ENCODE measurements around the gene RXRA.

Gene RXRA

GRCh38 chr9:134429007-134429406 is 102.8 kb downstream of the RXRA start:
- Histone ChIP-seq H3K27me3 (0 out of 22 replicates have a peak, but pooled peaks cover 0 to 4% (median 0%) of the 10 kb centered on the region in 11 experiments), H3K9me3 (replicated peaks in 1 of 11) (no peaks in the 10 kb centered on the region), H3K4me2 (peak overlapping the region in 6 of 11 experiments; percentile 2 to 83 (median 62); a peak in 8 of 22 replicates), H3K27ac (no peak overlapping the region), H3K4me3 (no peak overlapping the region), H3K4me1 (peaks cover 38 to 76% (median 52%) of the 10 kb centered on the region in 10 experiments), H4K20me1 (peaks cover 36 to 98% (median 76%) of the 10 kb centered on the region in 11 experiments; a peak in 21 of 22 replicates), H3K9ac (no peak overlapping the region), H3K36me3 (peaks cover 41 to 80% (median 60%) of the 10 kb centered on the region in 11 experiments)
- no peak for TF ChIP-seq Cebpa-rat (IDR thresholded peaks at IDR 0.05)

DNA sequence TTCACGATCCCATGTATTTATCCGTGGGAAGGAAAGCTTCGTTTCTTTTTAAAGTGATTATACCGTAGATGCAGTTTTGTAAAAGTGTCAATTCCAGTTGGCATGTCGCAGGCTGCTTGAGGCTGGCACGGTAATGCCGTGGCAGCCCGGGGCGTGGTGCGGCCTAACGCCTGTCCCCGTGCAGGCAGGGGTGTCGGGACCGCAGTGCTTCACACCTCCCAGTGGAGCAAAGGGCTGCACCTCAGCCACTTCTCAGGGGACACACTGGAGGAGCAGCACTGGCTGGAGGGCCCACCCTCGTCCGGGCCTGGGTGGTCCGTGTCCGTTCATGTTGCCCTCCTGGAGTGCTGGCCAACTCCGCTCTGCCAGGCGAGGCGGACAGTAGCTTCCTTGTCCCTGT is 103.2 kb downstream of the RXRA start:
- H3K9ac ChIP-seq = no peak overlapping the region
- no peaks in the 10 kb centered on the region for H3K9me3 ChIP-seq (replicated peaks in 1 of 11)
- H4K20me1 ChIP-seq = peaks cover 31 to 98% (median 71%) of the 10 kb centered on the region in 11 experiments; a peak in 21 of 22 replicates
- peaks cover 42 to 80% (median 60%) of the 10 kb centered on the region in 11 experiments for H3K36me3 ChIP-seq
- 0 out of 22 replicates have a peak, but pooled peaks cover 0 to 4% (median 0%) of the 10 kb centered on the region in 11 experiments for H3K27me3 ChIP-seq
- H3K27ac ChIP-seq = no peak overlapping the region
- H3K4me1 ChIP-seq = peaks cover 43 to 77% (median 56%) of the 10 kb centered on the region in 10 experiments
- peak overlapping the region in 7 of 11 experiments; percentile 27 to 81 (median 43); a peak in 8 of 22 replicates for H3K4me2 ChIP-seq
- TF ChIP-seq Cebpa-rat (IDR thresholded peaks at IDR 0.05) = no peak
- H3K4me3 ChIP-seq = no peak overlapping the region

GRCh38 chr9:134431095-134431494 is 104.8 kb downstream of the RXRA start:
- Histone ChIP-seq H3K27ac (no peak overlapping the region), H3K9ac (peak overlapping the region in 1 of 11 experiments; percentile 21; a peak in 1 of 22 replicates), H3K4me1 (peaks cover 46 to 81% (median 58%) of the 10 kb centered on the region in 10 experiments), H3K4me2 (peak overlapping the region in 1 of 11 experiments; percentile 13; a peak in 1 of 22 replicates), H3K4me3 (no peak overlapping the region), H3K27me3 (0 out of 22 replicates have a peak, but pooled peaks cover 0 to 4% (median 0%) of the 10 kb centered on the region in 11 experiments), H3K36me3 (peaks cover 45 to 80% (median 63%) of the 10 kb centered on the region in 11 experiments), H4K20me1 (peaks cover 18 to 94% (median 68%) of the 10 kb centered on the region in 11 experiments; a peak in 21 of 22 replicates), H3K9me3 (replicated peaks in 1 of 11) (no peaks in the 10 kb centered on the region)
- no peak for TF ChIP-seq Cebpa-rat (IDR thresholded peaks at IDR 0.05)

DNA sequence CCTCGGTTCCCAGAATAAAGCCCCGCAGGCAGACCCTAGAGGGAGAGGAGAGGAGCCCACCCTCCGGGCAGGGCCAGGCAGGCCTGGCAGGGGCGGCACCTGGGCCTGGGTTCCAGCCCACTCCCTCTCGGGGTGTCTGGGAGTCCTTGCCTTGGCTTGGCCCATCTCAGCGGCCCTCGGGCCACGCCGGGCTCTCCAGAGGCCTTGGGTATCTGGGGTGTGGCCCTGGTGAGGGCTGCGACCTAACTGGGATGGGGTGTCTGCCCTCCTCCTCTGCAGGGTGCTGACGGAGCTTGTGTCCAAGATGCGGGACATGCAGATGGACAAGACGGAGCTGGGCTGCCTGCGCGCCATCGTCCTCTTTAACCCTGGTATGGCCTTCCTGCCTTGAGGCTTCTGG is 105.4 kb downstream of the RXRA start:
- Histone ChIP-seq H3K9me3 (replicated peaks in 1 of 11) (no peaks in the 10 kb centered on the region), H3K4me1 (peaks cover 41 to 81% (median 56%) of the 10 kb centered on the region in 10 experiments), H4K20me1 (peaks cover 13 to 94% (median 68%) of the 10 kb centered on the region in 11 experiments; a peak in 21 of 22 replicates), H3K4me3 (no peak overlapping the region), H3K27ac (0 out of 22 replicates have a peak overlapping the region, but pooled peaks of 1 of the 11 experiments have one; percentile 16), H3K36me3 (peaks cover 50 to 80% (median 66%) of the 10 kb centered on the region in 11 experiments), H3K27me3 (0 out of 22 replicates have a peak, but pooled peaks cover 0 to 3% (median 0%) of the 10 kb centered on the region in 11 experiments), H3K4me2 (peak overlapping the region in 2 of 11 experiments; percentile 15 to 24; a peak in 2 of 22 replicates), H3K9ac (peak overlapping the region in 2 of 11 experiments; percentile 21; a peak in 1 of 22 replicates)
- TF ChIP-seq Cebpa-rat (IDR thresholded peaks at IDR 0.05) = no peak

DNA sequence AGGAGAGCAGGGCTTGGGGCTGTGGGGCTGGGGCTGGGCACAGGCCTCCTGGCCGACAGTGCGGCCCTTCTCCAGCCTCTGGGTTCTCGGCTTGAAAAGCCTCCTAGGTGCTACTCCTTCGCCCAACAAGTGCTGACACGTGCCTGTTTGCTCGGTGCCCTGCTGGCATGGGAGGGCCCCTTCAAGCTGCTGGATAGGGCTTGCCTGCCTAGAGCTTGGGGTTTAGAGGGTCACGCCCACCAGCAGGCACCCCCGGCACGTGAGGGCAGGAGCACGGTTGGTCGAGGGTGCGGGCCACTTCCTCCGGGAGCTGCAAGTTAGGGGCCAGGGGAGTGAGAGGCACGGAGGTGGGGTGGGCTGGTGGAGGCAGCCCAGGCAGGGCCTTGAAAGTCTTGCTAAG is 106.2 kb downstream of the RXRA start:
- Histone ChIP-seq H3K27me3 (no peaks in the 10 kb centered on the region), H3K4me1 (peaks cover 32 to 77% (median 54%) of the 10 kb centered on the region in 10 experiments), H3K4me3 (no peak overlapping the region), H3K4me2 (peak overlapping the region in 3 of 11 experiments; percentile 12 to 90 (median 24); a peak in 2 of 22 replicates), H3K9ac (0 out of 22 replicates have a peak overlapping the region, but pooled peaks of 1 of the 11 experiments have one; percentile 38), H3K36me3 (peaks cover 54 to 88% (median 73%) of the 10 kb centered on the region in 11 experiments), H3K27ac (no peak overlapping the region), H4K20me1 (peaks cover 5 to 94% (median 68%) of the 10 kb centered on the region in 11 experiments; a peak in 20 of 22 replicates), H3K9me3 (replicated peaks in 1 of 11) (no peaks in the 10 kb centered on the region)
- TF ChIP-seq Cebpa-rat (IDR thresholded peaks at IDR 0.05) = no peak

DNA sequence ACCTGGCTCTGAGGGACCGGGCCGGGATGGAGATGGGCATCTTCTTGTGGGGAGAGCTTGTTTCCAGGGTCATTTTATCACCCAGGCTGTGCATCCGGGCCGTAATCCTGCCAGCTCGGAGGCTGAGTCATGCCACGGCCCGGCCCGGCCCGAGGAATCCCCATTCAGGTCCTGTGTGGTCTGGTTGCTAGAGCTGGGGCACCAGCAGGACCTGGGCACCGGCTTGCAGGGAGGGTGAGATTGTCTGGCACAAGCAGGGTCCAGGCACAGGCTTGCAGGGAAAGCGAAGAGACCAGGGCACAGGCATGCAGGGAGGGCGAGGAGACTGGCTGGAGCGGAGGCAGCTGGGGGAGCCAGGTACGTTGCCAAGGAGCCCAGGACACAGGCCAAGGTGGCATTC is 106.8 kb downstream of the RXRA start:
- Histone ChIP-seq H3K9ac (no peak overlapping the region), H4K20me1 (peaks cover 0 to 94% (median 62%) of the 10 kb centered on the region in 11 experiments; a peak in 20 of 22 replicates), H3K36me3 (peaks cover 54 to 91% (median 73%) of the 10 kb centered on the region in 11 experiments), H3K27ac (no peak overlapping the region), H3K4me3 (no peak overlapping the region), H3K27me3 (no peaks in the 10 kb centered on the region), H3K4me2 (peak overlapping the region in 3 of 11 experiments; percentile 61 to 90 (median 81); a peak in 3 of 22 replicates), H3K4me1 (peaks cover 28 to 74% (median 52%) of the 10 kb centered on the region in 10 experiments), H3K9me3 (replicated peaks in 1 of 11) (no peaks in the 10 kb centered on the region)
- no peak for TF ChIP-seq Cebpa-rat (IDR thresholded peaks at IDR 0.05)

DNA sequence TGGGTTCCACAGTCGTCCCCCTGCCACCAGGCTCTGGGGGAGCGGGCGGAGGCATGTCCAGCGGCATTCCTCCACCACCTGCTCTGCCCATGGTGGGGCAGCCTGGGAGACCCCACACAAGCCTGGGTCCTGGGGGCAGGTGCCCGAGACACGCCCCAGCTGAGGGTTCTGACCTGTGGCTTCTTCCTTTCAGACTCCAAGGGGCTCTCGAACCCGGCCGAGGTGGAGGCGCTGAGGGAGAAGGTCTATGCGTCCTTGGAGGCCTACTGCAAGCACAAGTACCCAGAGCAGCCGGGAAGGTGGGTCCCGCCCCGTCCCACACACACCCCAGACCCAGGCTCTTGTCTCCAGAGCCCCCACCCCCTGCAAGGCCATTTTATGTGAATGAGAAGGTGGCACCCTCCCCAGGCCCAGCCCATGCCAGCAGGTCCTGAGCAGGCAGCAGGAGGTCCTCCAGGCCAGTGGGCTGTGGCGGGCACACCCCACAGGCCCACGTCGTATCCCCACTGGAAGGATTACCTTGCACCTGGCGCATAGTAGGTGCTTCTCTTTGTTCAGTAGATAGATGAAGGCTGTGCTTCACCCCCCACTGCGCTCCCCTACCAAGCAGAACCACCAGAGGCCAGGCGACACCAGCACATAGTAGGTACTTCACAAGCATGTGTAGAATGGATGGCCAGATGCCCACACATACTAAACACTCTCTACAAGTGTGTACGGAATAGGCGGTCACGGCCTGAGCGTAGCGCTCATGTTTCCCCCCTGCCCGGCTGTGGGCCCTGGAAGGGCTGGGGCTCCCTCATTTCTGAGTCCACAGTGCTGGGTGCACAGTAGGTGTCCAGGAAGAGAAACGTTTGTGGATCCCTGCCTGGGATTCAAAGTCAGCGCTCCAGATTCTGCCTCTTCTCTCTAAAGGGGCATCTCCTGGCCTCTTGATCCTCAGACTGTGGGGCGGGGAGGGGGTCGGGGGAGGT is 107.9 kb downstream of the RXRA start:
- TF ChIP-seq Cebpa-rat (IDR thresholded peaks at IDR 0.05) = no peak
- Histone ChIP-seq H3K27me3 (no peaks in the 10 kb centered on the region), H3K9ac (peak overlapping the region in 1 of 11 experiments; percentile 15; a peak in 1 of 22 replicates), H4K20me1 (peaks cover 0 to 94% (median 60%) of the 10 kb centered on the region in 11 experiments; a peak in 20 of 22 replicates), H3K4me3 (no peak overlapping the region), H3K27ac (peak overlapping the region in 1 of 11 experiments; percentile 33; a peak in 2 of 22 replicates), H3K36me3 (peaks cover 50 to 90% (median 67%) of the 10 kb centered on the region in 11 experiments), H3K9me3 (replicated peaks in 1 of 11) (no peaks in the 10 kb centered on the region), H3K4me1 (peaks cover 26 to 77% (median 51%) of the 10 kb centered on the region in 10 experiments), H3K4me2 (peak overlapping the region in 6 of 11 experiments; percentile 15 to 90 (median 50); a peak in 12 of 22 replicates)

DNA sequence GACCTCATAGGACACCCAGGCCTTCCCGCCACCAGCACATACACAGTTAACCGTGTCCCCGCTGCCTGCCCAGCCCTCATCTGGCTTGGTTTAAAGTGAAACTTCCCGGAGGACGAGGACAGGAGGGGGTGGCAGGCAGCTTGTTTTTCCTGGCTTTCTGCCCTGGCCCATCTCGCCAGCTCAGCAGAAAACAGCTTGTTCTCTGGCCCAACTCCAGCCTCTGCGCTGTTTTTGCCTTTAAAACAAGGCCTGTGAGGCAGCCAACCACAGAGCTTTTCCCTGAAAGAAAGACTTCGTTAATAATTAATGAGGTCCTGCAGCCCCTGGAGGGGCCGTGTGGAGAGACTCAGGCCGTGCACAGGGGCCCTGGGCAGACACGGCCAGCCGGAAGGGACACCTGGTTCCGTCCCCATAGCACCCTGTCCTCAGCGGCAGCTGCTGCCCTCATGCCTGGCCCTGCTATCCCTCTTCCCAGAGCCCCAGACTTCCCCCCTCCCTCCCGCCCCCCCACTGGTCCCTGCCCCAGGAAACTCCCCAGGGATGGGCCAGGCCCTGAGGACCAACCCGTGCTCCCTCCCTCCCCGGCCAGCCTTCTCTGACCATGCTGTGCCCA is 108.7 kb downstream of the RXRA start:
- H3K36me3 ChIP-seq = peaks cover 44 to 82% (median 62%) of the 10 kb centered on the region in 11 experiments
- H3K4me3 ChIP-seq = no peak overlapping the region
- peaks cover 26 to 80% (median 53%) of the 10 kb centered on the region in 10 experiments for H3K4me1 ChIP-seq
- H3K9me3 ChIP-seq (replicated peaks in 1 of 11) = no peaks in the 10 kb centered on the region
- peak overlapping the region in 2 of 11 experiments; percentile 26 to 30; a peak in 1 of 22 replicates for H3K9ac ChIP-seq
- H4K20me1 ChIP-seq = peaks cover 0 to 94% (median 63%) of the 10 kb centered on the region in 11 experiments; a peak in 19 of 22 replicates
- H3K27ac ChIP-seq = peak overlapping the region in 2 of 11 experiments; percentile 13 to 24; a peak in 1 of 22 replicates
- no peaks in the 10 kb centered on the region for H3K27me3 ChIP-seq
- H3K4me2 ChIP-seq = peak overlapping the region in 5 of 11 experiments; percentile 35 to 90 (median 61); a peak in 8 of 22 replicates
- no peak for TF ChIP-seq Cebpa-rat (IDR thresholded peaks at IDR 0.05)

Measured in BLaER1 treated with 17β-estradiol and CSF1 and Interleukin-3, amounts not matched to agents 10 nM and 100 nM (cell line).